GM19025 (cell line): ENCODE data around the gene TUBB2A.
A peak's percentile ranks its signal among the peaks of the same experiment; 100 is the strongest.

Experiments
- ATAC-seq: cut with Tn5 transposase; IDR thresholded peaks from one replicate; pipeline ENCODE4 v1.9.1; 2021; ENCODE audit warnings: mild to moderate bottlenecking, low read depth, moderate library complexity; ENCODE audit not compliant: unreplicated experiment

The TUBB2A gene

GRCh38 chr6:3128356-3129108, 28.8 kb downstream of the TUBB2A start:
- no peak for ATAC-seq

GRCh38 chr6:3125815-3126214, 31.5 kb downstream of the TUBB2A start:
- no peak for ATAC-seq

- ATAC-seq = no peak
Observed at GRCh38 chr6:3124667-3125066, 32.7 kb downstream of the TUBB2A start.

GRCh38 chr6:3122823-3123182, 34.5 kb downstream of the TUBB2A start:
- ATAC-seq = no peak

GRCh38 chr6:3120765-3121089, 36.6 kb downstream of the TUBB2A start:
- no peak for ATAC-seq

GRCh38 chr6:3119040-3119723, 38.2 kb downstream of the TUBB2A start:
- peak; percentile 23 for ATAC-seq

- ATAC-seq = peak; percentile 87
Observed at GRCh38 chr6:3118353-3119039, 38.8 kb downstream of the TUBB2A start, which contains the start of gene BPHL. Gene BPHL, plus strand, starts transcription at chr6:3118711. Its CDS starts 30 bp downstream, at chr6:3118741.

- ATAC-seq = no peak
Observed at GRCh38 chr6:3117912-3118352, 39.4 kb downstream of the TUBB2A start.

- ATAC-seq = no peak
Observed at GRCh38 chr6:3114377-3114776, 43.0 kb downstream of the TUBB2A start.

GRCh38 chr6:3109761-3110160, 47.6 kb downstream of the TUBB2A start:
- ATAC-seq = no peak

- ATAC-seq = no peak
Observed at GRCh38 chr6:3108746-3109414, 48.5 kb downstream of the TUBB2A start.
